Stimulated activated CD8-positive, alpha-beta memory T cell treated with anti-CD3 and anti-CD28 coated beads, Interleukin-15, amount 100 ng/mL, for 24 hours (primary cell): Measurements from ENCODE around the gene FOS.
A peak's percentile ranks its signal among the peaks of the same experiment; 100 is the strongest.

ENCODE experiments used
- DNase-seq: peaks from one replicate; pipeline ENCODE4 v3.0.0-alpha.2; 2020; ENCODE audit warnings: low read depth

Gene FOS

DNA sequence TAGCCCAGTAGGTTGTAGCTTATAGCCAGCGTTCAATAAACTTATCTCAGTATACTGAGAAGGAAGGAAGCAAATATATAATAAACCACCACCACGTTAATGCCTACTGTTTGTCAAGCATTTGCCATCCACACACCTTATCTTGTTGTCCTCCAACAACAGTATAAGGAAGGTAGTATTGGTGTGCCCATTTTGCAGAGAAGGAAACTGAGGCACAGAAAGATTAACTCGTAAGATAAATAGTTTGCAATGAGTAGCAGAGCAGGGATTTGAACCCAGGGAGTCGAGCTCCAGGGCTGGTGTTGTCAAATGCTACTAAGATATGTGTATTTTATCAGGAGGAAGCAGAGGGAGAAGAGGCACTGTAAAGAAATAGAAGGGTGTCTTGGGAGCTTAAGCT is 27.8 kb upstream of the FOS start:
- DNase-seq: no peak

DNA sequence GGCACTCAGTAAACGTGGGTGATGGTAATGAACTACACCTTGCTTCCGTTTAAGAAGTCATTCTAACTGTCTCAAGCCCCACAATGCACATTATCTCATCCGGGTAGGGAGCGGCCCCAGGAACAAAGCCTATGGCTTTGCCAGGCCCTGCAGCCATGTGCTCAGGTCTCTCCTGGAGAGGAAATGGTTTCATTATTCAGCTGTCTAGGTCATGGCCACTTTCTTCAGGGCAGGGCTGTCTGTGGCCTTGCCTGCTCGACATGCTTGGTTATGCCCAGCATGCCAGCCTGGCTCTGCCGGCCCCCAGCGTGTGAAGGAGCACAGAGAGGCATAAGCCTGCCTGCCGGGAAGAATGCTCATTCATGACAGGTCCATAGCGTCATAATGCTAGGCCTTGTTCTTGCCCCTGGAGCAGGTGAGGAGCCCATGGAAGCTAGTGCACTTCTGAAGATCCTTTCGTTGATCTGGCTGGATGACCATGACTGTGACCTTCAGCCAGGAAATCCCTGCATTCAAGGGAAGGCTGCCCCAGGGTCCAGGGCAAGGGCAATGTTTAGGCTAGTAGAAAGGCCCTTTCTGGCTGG is 26.3 kb upstream of the FOS start:
- DNase-seq: no peak

DNA sequence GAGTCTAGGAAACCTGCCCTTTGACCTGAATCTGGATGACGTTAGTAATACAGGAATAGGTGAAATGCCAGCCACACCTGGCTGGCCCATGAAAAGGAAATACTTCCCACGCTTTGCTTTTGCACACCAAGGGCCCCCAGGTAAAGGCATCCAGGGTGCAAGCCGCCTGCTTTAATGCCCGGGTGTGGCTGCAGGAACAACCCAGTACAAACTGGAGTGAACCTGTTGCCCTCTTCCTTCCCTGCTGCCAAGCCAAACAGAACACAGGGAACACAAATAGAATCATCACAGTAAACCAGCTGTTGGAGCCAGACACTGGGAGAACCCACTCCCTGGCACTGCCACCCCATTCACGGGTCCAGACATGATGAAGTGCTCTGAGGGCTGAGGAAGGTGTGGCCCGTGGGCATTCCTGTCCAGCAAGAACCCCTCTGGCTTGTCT is 24.2 kb upstream of the FOS start:
- DNase-seq: no peak

DNA sequence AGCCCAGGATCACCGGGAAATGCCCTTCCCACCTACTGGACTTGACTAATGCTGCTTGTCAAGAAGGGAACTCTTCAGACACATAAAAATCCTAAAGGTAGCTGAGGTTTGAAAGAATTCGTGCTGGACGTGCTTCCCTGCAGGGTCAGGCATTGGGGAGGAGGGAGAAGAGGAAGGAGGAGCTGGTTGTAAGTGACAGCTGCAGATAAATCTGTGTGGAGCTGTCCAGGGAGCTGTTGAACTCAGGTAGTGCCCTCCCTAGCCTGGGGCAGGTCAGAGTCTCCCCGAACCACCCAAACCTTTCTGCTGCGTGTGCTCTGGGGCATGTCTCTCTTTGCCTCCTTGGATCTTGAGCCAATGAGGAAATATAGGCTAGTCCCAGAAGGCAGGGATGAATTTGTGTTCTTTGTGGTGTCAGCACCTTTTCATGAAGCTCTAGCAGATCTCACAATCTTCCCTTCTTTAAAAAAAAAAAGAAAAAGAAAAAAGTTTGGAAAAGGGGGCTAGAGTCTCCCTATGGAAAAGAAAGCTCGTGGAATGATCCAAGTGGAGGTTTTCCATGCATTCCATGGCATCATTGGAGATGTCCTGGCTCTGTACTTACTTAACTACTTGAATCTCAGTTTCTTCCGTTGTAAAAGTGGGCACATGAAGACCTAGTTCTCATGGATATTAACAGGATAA is 23.6 kb upstream of the FOS start:
- no peak for DNase-seq

DNA sequence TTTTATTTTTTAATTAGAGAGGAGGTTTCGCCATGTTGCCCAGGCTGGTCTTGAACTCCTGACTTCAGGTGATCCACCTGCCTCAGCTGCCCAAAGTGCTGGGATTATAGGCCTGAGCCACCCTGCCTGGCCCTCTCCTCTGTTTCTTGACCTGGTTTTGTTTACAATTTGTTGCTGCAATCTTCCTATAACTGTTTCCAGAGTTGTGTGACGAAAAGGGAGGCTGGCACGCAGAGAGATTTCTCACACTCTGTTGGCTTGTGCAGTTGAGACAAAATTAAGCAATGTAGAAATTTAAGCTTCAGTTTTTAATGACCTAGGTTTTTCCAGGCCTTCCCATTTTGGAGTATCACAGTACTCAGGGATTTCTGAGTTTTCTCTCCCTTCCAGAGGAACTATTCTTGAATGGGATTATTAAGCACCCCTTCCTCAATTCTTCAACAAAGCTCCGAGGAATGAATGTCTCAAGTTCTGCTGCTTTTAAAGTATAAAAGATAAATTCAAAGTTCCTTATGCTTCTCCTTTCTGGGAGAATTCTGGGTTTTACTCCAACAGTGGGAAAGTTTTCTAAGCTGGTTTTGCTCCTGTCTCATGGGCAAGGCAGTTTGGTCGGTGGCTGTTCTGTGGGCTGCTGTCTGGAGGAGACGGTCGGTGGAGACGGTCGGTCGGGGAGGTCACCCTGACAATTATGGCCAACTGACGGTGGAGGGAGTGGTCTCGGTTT is 20.4 kb upstream of the FOS start:
- DNase-seq: no peak

DNA sequence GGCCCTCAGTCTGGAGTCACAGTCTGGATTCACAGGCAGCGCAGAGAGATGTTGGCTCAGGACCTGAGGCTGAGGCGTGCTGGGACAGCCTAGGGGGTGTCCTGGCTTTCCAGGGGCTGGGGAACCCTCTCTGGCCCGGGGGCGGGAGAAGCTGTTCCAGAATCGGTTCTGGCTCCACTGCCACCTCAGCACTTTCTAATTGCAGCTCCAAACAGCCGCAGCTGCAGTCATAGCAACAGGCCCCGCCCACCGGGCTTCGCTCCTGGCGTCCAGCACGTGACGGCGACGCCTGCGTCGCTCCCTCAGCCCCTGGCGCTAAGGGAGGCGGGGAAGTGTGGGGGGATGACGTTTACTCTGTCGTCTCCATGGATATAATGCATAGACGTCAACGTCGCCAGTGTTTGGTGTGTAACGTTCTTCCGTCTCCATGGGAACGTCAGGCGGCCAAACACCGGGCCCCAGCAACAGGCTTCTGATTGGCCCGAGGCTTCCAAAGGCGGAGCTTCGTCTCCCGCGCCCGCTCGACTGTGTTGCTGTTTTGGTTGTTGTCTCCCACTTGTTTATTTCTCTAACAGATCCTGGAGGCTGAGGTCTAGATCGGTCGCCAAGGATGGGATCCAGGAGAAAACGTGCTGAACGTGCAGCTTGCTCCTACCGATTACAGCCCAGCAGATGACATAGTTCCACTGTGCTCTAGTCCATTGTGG is 19.7 kb upstream of the FOS start:
- DNase-seq: peak; percentile 97

DNA sequence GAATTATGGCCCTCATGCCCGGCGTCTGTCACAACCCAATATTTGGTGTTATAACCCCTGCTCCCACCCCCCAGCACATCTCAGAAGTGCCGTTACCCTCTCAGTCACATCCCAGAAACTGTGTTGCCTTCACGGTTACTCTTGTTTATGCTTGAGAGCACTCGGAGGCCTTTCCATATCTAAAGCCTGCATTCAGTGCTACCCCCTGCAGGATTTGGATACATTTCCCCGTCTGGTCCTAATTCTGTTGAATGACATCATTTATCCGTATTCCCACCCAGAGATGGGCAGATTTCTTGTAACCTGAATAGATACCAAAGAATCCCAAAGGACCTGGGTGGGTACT is 19.1 kb upstream of the FOS start:
- DNase-seq: no peak

DNA sequence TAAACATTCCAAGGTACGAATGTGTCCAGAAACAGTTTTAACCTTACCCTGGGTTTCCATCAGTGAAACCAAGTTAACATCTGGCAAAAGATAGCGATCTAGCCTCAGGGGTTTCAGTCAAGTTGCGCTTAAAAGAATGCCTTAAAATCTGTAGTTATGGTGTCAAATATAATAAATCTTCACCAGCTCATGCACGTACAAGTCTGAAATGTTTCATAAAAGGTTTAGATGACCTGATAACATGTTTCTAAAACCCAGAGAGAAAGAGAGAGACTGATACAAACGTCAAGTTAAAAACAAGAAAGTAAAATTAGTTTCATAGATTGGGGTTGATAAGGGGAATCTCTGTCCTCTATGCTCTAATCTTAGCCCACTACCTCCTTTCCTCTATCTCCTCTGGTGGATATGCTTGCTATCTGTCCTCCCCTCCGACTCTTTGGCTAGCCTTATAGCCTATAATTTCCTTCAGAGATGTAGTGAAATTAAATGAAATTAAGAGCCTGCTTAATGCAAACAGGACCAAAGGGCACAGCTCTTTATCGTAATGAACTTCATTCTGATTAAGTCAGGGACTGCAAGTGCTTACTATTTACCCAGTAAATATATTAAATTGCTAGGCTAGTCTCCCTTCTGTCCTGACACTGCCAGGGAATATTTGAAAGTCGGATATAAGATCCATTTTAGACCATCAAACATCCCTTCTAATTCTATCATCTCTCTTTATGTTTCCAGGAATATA is 18.4 kb upstream of the FOS start:
- DNase-seq: no peak

DNA sequence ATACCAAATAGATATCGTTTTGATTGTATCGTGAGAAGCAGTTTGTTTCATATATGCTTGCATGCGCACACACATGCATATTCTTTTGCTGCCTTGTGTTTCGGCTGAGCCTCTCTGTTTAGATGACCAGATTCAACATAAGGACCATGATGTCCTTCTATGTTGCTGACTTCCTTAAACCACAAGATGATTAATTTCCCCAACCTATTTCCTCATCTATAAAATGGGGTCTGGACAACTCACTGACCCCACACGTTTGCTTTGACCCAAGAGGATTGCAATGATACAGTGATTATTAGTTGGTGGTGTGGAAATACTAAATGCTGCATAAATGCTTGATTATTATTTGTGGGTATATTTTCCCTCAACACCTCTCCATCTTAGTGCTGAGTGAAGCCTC is 16.8 kb upstream of the FOS start:
- no peak for DNase-seq

DNA sequence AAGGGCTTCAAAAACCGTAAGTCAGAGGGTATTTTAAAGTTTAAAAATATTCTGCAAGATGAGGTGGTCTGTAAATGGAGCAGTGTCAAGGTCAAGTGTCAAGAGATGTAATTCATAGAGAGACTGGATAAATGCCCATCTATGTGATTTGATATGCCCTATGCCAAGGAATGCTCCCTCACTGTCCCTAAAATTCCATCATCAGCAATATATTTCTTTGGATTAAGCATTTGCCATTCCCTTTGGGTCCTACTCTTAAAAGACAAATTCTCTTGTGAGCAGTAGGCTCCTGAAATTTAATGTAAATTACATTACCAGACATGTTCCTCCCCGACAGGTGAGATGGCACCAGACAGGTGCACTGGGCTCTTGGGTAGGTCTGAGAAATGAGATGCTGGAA is 16.0 kb upstream of the FOS start:
- DNase-seq: no peak

- no peak for DNase-seq
Measured at GRCh38 chr14:75264036-75264435, 14.6 kb upstream of the FOS start.

DNA sequence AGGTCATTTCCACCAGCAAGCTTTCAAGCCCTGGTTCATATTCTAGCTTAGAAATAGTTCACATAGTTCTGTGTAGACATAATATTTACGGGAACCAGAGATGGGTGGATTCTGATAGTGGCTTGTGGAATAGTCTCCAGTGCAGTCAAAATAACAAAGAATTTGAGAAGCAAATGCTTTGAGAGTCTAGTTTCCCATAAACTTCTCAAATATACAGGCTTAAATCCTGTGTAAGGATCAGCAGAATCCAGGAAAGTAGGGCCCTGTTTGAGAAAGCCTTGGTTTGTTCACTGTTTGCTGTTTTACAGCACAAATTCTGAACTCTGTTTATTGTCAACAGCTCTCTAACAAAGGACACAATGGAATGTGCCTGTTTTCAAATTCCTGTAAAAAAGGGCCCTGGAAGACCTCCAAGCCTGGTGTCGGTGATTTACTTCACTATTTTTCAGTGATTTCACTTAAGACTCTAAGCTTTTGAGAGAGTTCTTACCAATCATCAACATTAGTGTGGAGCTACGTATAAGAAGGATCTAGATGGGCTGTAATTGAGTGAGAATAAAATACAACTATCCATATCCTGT is 11.4 kb upstream of the FOS start:
- no peak for DNase-seq

- DNase-seq: no peak
Measured at GRCh38 chr14:75268633-75269550, 9.7 kb upstream of the FOS start.

DNA sequence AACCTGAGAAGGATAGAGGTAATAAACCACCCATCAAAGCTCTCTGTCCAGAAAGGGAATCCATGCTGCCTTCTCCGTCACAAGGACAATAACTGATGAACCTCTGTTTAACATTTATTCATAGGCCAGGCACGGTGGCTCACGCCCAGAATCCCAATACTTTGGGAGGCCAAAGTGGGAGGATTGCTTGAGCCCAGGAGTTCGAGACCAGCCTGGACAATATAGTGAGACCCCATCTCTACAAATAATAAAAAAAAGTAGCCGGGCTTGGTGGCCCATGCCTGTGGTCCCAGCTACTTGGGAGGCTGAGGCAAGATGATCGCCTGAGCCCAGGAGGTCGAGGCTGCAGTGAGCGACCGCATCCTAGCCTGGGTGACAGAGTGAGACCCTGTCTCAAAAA is 7.1 kb upstream of the FOS start:
- DNase-seq: no peak

DNA sequence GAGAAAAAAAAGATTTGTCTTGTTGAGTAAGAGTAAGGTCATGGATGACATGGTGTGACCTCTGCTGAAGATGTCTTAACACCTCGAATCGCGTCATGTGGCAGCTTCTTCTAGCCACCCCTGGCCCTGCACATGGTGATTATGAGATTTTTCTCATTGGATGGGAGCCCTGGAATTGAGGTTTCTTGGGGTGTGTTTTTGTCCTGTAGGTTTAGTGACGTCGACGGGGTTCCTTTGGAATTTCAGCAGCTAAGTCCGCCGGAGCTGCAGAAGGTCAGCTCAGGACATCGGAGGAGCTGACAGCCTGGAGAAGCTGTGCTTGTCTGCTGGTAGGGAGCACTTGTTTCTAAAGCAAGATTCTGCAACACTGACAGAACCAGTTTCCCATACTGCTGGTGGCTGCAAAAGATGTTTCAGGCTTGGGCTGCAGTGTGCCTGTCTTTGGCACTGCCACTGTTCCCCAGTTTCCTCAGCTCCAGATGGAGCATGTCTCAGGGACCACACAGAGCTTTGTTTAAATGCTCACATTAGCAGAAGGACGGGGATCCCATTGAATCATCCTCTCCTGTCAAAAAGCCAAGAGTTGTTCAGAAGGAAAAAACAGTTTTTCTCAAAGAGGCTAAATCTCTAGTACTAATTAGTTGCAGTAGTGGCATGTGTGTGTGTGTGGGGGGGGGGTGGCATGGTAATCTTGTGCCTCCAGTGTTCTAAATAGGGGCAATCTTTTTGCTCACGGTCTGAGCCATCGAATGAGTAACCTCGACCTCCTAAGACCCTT is 5.2 kb upstream of the FOS start:
- DNase-seq: no peak

DNA sequence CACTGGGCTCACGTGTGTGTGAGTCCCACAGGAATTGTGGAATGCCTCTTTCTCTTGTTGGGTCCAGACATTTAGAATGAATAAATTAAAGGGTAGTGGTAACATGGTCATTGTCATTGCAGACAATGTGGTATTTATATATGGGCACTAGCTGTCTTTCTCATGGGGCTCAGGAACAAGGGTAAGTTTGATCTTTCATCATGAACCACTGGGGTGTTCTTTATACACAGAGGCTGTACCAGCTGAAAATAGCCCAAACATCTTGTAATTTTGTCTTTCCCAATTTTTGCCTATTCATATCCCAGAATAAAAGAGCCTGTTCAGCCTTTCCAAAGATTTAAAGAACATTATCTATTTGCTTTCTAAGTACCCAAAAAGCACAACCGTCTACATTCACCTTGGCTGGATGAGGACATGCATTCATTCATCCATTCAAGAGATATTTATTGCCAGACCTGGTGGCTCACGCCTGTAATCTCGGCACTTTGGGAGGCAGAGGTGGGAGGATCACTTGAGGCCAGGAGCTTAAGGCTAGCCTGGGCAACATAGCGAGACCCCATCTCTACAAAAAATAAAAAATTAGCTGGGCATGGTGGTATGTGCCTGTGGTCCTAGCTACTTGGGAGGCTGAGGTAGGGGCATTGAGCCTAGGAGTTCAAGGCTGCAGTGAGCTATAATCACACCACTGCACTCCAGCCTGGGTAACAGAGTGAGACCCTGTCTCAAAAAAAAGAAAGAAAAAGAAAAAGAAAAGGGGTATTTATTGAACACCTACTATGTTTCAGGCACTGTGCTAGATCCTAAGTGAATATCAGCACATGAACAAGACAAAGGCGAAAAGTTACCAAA is 4.4 kb upstream of the FOS start:
- DNase-seq: no peak

- DNase-seq: no peak
Measured at GRCh38 chr14:75274899-75275569, 3.6 kb upstream of the FOS start.

DNA sequence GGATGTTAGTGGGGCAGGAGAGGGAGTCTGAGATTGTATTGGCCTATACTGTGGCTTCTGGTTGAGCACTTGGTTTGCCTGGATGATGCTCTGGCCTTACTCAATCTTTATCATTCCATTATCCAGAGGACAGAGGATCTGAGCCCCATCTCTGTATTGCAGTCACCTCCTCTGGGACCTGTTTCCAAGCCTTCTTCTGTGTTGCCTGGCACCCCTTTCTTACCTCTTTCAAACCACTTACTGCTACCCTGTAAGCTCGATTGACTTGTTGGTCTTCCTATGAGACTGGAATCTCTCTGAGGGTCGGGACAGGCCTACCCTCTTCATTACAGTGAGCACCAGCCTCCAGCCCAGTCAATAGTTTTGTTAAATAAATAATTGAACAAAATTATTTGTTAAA is 3.0 kb upstream of the FOS start:
- no peak for DNase-seq
